HEK293 (cell line): ENCODE measurements around the gene PRCP.

Source experiments
- CTCF ChIA-PET: fragments of 350-600 bp; formaldehyde crosslinking; extraction: SDS; loops from one replicate; lab custom pipeline; 2021; ENCODE audit warnings: antibody characterized with exemption; lab: Yijun Ruan, JAX
- POLR2A ChIA-PET: fragments of 300-600 bp; formaldehyde crosslinking; extraction: SDS; loops from one replicate; lab custom pipeline; 2020; ENCODE audit warnings: antibody characterized with exemption, inconsistent platforms; lab: Yijun Ruan, JAX
- H3K27ac ChIP-seq: fragments of 200-500 bp; sonication (Bioruptor generic); 2 replicates; pipeline ENCODE4 v1.5.1; 2014; ENCODE audit warnings: low read depth, low read length, control low read depth, inconsistent platforms; ENCODE audit errors: extremely low read depth
- H3K36me3 ChIP-seq, 2 experiments: fragments of 200-500 bp in 1 of 2; sonication (Bioruptor generic) in 1 of 2; 1 replicate in 1 of 2; 2 replicates in 1 of 2; pipeline ENCODE4 v1.5.1; 2014 to 2017; ENCODE audit warnings: inconsistent platforms in 2 of 2, low read length in 2 of 2; ENCODE audit not compliant: control insufficient read depth in 2 of 2, insufficient read depth in 1 of 2
- H3K4me1 ChIP-seq: fragments of 200-500 bp; sonication (Bioruptor generic); 2 replicates; pipeline ENCODE4 v1.5.1; 2014; ENCODE audit warnings: mild to moderate bottlenecking, low read length, inconsistent platforms; ENCODE audit not compliant: control insufficient read depth, insufficient read depth
- H3K4me3 ChIP-seq: 2 replicates; pipeline ENCODE4 v1.5.1; 2011; ENCODE audit warnings: low read depth, mild to moderate bottlenecking, control low read depth, low read length, moderate library complexity
- H3K9me3 ChIP-seq: fragments of 200-500 bp; sonication (Bioruptor generic); 2 replicates; pipeline ENCODE4 v1.5.1; 2014; ENCODE audit warnings: low read depth, low read length, inconsistent platforms; ENCODE audit not compliant: control insufficient read depth, insufficient read depth
- EGR2 ChIP-seq: fragments of 450-650 bp; formaldehyde crosslinking; IDR thresholded peaks from 2 replicates; pipeline ENCODE4 v1.5.1; 2016; ENCODE audit warnings: low read depth, missing biosample characterization, missing genetic modification characterization
- HOXA7 ChIP-seq: sonication (generic); formaldehyde crosslinking; IDR thresholded peaks from 2 replicates; pipeline ENCODE4 v1.8.1; 2022; ENCODE audit warnings: missing genetic modification reagents, borderline replicate concordance
- HOXD13 ChIP-seq: sonication (generic); formaldehyde crosslinking; IDR thresholded peaks from 2 replicates; pipeline ENCODE4 v1.8.0; 2022; ENCODE audit warnings: missing genetic modification reagents, borderline replicate concordance
- MYNN ChIP-seq: fragments of 450-650 bp; formaldehyde crosslinking; IDR thresholded peaks from 2 replicates; pipeline ENCODE4 v1.5.1; 2016; ENCODE audit warnings: missing biosample characterization, missing genetic modification characterization, borderline replicate concordance
- PRDM1 ChIP-seq: fragments of 450-650 bp; formaldehyde crosslinking; IDR thresholded peaks from 2 replicates; pipeline ENCODE4; 2016; ENCODE audit warnings: missing biosample characterization, missing genetic modification characterization
- SP3 ChIP-seq: fragments of 450-650 bp; formaldehyde crosslinking; IDR thresholded peaks from 2 replicates; pipeline ENCODE4 v1.5.1; 2016; ENCODE audit warnings: missing biosample characterization, missing genetic modification characterization
- YY1 ChIP-seq: fragments of 450-650 bp; formaldehyde crosslinking; IDR thresholded peaks from 2 replicates; pipeline ENCODE4 v1.5.1; 2018; ENCODE audit warnings: missing biosample characterization, missing genetic modification characterization
- ZFP3 ChIP-seq: fragments of 450-650 bp; formaldehyde crosslinking; IDR thresholded peaks from 2 replicates; pipeline ENCODE4 v1.5.1; 2016; ENCODE audit warnings: low read depth, missing biosample characterization, missing genetic modification characterization
- ZNF169 ChIP-seq: fragments of 450-650 bp; formaldehyde crosslinking; IDR thresholded peaks from 2 replicates; pipeline ENCODE4 v1.5.1; 2016; ENCODE audit warnings: missing biosample characterization, missing genetic modification characterization
- ZNF175 ChIP-seq: fragments of 450-650 bp; formaldehyde crosslinking; IDR thresholded peaks from 2 replicates; pipeline ENCODE4 v1.5.1; 2016; ENCODE audit warnings: missing biosample characterization, missing genetic modification characterization
- ZNF2 ChIP-seq: fragments of 450-650 bp; formaldehyde crosslinking; IDR thresholded peaks from 2 replicates; pipeline ENCODE4 v1.5.1; 2016; ENCODE audit warnings: missing biosample characterization, missing genetic modification characterization
- ZNF202 ChIP-seq: fragments of 450-650 bp; formaldehyde crosslinking; IDR thresholded peaks from 2 replicates; pipeline ENCODE4 v1.5.1; 2016; ENCODE audit warnings: missing biosample characterization, missing genetic modification characterization, borderline replicate concordance
- ZNF239 ChIP-seq: fragments of 450-650 bp; formaldehyde crosslinking; IDR thresholded peaks from 2 replicates; pipeline ENCODE4 v1.5.1; 2016; ENCODE audit warnings: missing biosample characterization, missing genetic modification characterization
- ZNF26 ChIP-seq: fragments of 450-650 bp; formaldehyde crosslinking; IDR thresholded peaks from 2 replicates; pipeline ENCODE4 v1.5.1; 2016; ENCODE audit warnings: missing biosample characterization, missing genetic modification characterization
- ZNF426 ChIP-seq: fragments of 450-650 bp; formaldehyde crosslinking; IDR thresholded peaks from 2 replicates; pipeline ENCODE4 v1.5.1; 2017; ENCODE audit warnings: missing biosample characterization, missing genetic modification characterization, mild to moderate bottlenecking, inconsistent platforms, moderate library complexity
- ZNF488 ChIP-seq: fragments of 450-650 bp; formaldehyde crosslinking; IDR thresholded peaks from 2 replicates; pipeline ENCODE4 v1.5.1; 2016; ENCODE audit warnings: missing biosample characterization, missing genetic modification characterization
- ZNF513 ChIP-seq: fragments of 450-650 bp; IDR thresholded peaks from 2 replicates; pipeline ENCODE4 v1.5.1; 2018; ENCODE audit warnings: missing biosample characterization, missing genetic modification characterization
- ZNF558 ChIP-seq: fragments of 450-650 bp; formaldehyde crosslinking; IDR thresholded peaks from 2 replicates; pipeline ENCODE4 v1.5.1; 2016; ENCODE audit warnings: missing biosample characterization, missing genetic modification characterization
- ZNF560 ChIP-seq: fragments of 450-650 bp; formaldehyde crosslinking; IDR thresholded peaks from 2 replicates; pipeline ENCODE4 v1.5.1; 2017; ENCODE audit warnings: missing biosample characterization, missing genetic modification characterization, borderline replicate concordance
- ZNF654 ChIP-seq: fragments of 450-650 bp; formaldehyde crosslinking; IDR thresholded peaks from 2 replicates; pipeline ENCODE4 v1.5.1; 2016; ENCODE audit warnings: low read depth, missing biosample characterization, missing genetic modification characterization
- ZNF701 ChIP-seq: fragments of 450-650 bp; formaldehyde crosslinking; IDR thresholded peaks from 2 replicates; pipeline ENCODE4 v1.5.1; 2016; ENCODE audit warnings: missing biosample characterization, missing genetic modification characterization
- ZNF785 ChIP-seq: fragments of 450-650 bp; formaldehyde crosslinking; IDR thresholded peaks from 2 replicates; pipeline ENCODE4 v1.5.1; 2016; ENCODE audit warnings: missing biosample characterization, missing genetic modification characterization
- ZNF792 ChIP-seq: fragments of 450-650 bp; formaldehyde crosslinking; IDR thresholded peaks from 2 replicates; pipeline ENCODE4 v1.5.1; 2016; ENCODE audit warnings: missing biosample characterization, missing genetic modification characterization
- TF ChIP-seq, protein P1 (sequence below): fragments of 450-650 bp; IDR thresholded peaks from 2 replicates; pipeline ENCODE4 v1.5.1; 2018; ENCODE audit warnings: missing biosample characterization, mild to moderate bottlenecking, missing genetic modification characterization
- TF ChIP-seq, protein P2 (sequence below): fragments of 450-650 bp; formaldehyde crosslinking; IDR thresholded peaks from 2 replicates; pipeline ENCODE4 v1.5.1; 2016; ENCODE audit warnings: missing biosample characterization, missing genetic modification characterization
- TF ChIP-seq, protein P3 (sequence below): fragments of 450-650 bp; formaldehyde crosslinking; IDR thresholded peaks from 2 replicates; pipeline ENCODE4 v1.5.1; 2016; ENCODE audit warnings: missing biosample characterization, missing genetic modification characterization

Gene PRCP

DNA sequence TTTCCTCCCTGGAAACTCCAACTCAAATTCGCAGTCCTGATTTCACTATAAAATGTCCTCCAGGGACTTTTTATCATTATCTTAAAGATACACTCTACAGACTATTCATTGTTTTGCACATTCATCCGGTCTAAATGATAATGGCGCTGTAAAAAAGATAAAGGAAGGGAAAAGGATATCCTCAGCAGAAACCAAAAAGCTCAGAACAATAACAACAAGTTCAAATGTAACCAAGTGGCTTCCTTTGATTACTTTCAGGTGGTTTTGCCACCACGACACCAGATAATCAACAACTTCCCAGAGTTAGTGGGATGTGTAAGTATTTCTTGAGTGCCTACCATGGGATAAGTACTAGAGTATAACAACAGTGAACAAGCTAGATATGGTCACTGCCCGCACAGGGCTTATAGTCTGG lies 26.3 kb downstream of the PRCP start:
- no peaks in the 10 kb centered on the region for H3K36me3 ChIP-seq
- no peak for TF ChIP-seq ZNF785 (tag by site-specific recombination)
- no peak for TF ChIP-seq ZNF202
- TF ChIP-seq ZNF426 (tag by site-specific recombination): no peak
- no peak for TF ChIP-seq HOXA7 (CRISPR knock-in tag)
- TF ChIP-seq ZNF560 (tag by site-specific recombination): no peak
- no peak for TF ChIP-seq ZNF2
- TF ChIP-seq ZNF175 (tag by site-specific recombination): no peak
- TF ChIP-seq SP3: no peak
- no peak for TF ChIP-seq ZNF169
- TF ChIP-seq ZNF488: no peak
- no peak for TF ChIP-seq HOXD13
- TF ChIP-seq ZNF792 (tag by site-specific recombination): no peak
- TF ChIP-seq, protein P1, sequence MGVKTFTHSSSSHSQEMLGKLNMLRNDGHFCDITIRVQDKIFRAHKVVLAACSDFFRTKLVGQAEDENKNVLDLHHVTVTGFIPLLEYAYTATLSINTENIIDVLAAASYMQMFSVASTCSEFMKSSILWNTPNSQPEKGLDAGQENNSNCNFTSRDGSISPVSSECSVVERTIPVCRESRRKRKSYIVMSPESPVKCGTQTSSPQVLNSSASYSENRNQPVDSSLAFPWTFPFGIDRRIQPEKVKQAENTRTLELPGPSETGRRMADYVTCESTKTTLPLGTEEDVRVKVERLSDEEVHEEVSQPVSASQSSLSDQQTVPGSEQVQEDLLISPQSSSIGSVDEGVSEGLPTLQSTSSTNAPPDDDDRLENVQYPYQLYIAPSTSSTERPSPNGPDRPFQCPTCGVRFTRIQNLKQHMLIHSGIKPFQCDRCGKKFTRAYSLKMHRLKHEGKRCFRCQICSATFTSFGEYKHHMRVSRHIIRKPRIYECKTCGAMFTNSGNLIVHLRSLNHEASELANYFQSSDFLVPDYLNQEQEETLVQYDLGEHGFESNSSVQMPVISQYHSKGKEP (tag by site-specific recombination): no peak
- no peak for TF ChIP-seq ZNF558 (tag by site-specific recombination)
- TF ChIP-seq, protein P2, sequence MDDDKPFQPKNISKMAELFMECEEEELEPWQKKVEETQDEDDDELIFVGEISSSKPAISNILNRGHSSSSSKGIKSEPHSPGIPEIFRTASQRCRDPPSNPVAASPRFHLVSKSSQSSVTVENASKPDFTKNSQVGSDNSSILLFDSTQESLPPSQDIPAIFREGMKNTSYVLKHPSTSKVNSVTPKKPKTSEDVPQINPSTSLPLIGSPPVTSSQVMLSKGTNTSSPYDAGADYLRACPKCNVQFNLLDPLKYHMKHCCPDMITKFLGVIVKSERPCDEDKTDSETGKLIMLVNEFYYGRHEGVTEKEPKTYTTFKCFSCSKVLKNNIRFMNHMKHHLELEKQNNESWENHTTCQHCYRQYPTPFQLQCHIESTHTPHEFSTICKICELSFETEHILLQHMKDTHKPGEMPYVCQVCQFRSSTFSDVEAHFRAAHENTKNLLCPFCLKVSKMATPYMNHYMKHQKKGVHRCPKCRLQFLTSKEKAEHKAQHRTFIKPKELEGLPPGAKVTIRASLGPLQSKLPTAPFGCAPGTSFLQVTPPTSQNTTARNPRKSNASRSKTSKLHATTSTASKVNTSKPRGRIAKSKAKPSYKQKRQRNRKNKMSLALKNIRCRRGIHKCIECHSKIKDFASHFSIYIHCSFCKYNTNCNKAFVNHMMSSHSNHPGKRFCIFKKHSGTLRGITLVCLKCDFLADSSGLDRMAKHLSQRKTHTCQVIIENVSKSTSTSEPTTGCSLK (tag by site-specific recombination): no peak
- ChIA-PET CTCF (interaction anchor here (0.9 kb wide), 1 partner anchor 155 kb away, joined by 3 read pairs; no protein-coding TSS in a partner anchor), POLR2A (no interaction called here)
- H3K9me3 ChIP-seq: no peaks in the 10 kb centered on the region
- no peaks in the 10 kb centered on the region for H3K4me1 ChIP-seq
- no peak overlapping the region for H3K27ac ChIP-seq
- H3K4me3 ChIP-seq: no peak overlapping the region

- POLR2A ChIA-PET: interaction anchor here (1.0 kb wide), 1 partner anchor 28 kb away, joined by 3 read pairs; the partner anchor contains the start of gene PRCP
- Histone ChIP-seq H3K27ac (no peak overlapping the region), H3K9me3 (no peaks in the 10 kb centered on the region), H3K4me3 (no peak overlapping the region), H3K36me3 (no peaks in the 10 kb centered on the region), H3K4me1 (no peaks in the 10 kb centered on the region)
- CTCF ChIA-PET: interaction anchor here (1.6 kb wide), 1 partner anchor 9 kb away, joined by 3 read pairs; no protein-coding TSS in a partner anchor
- TF ChIP-seq MYNN (tag by site-specific recombination): no peak
- TF ChIP-seq, protein P3, sequence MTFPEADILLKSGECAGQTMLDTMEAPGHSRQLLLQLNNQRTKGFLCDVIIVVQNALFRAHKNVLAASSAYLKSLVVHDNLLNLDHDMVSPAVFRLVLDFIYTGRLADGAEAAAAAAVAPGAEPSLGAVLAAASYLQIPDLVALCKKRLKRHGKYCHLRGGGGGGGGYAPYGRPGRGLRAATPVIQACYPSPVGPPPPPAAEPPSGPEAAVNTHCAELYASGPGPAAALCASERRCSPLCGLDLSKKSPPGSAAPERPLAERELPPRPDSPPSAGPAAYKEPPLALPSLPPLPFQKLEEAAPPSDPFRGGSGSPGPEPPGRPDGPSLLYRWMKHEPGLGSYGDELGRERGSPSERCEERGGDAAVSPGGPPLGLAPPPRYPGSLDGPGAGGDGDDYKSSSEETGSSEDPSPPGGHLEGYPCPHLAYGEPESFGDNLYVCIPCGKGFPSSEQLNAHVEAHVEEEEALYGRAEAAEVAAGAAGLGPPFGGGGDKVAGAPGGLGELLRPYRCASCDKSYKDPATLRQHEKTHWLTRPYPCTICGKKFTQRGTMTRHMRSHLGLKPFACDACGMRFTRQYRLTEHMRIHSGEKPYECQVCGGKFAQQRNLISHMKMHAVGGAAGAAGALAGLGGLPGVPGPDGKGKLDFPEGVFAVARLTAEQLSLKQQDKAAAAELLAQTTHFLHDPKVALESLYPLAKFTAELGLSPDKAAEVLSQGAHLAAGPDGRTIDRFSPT (tag by site-specific recombination): no peak
- TF ChIP-seq ZNF513 (tag by site-specific recombination): no peak
- TF ChIP-seq EGR2: no peak
- TF ChIP-seq PRDM1 (tag by site-specific recombination): no peak
- TF ChIP-seq ZNF26 (tag by site-specific recombination): no peak
- TF ChIP-seq ZNF701 (tag by site-specific recombination): no peak
- no peak for TF ChIP-seq YY1
- TF ChIP-seq ZFP3: no peak
- no peak for TF ChIP-seq ZNF654 (tag by site-specific recombination)
- TF ChIP-seq ZNF2: no peak
- TF ChIP-seq ZNF239: no peak
Measured at GRCh38 chr11:82872377-82873150, 27.7 kb downstream of the PRCP start.
